Measurements from ENCODE around the gene SDC3.

Gene SDC3

DNA sequence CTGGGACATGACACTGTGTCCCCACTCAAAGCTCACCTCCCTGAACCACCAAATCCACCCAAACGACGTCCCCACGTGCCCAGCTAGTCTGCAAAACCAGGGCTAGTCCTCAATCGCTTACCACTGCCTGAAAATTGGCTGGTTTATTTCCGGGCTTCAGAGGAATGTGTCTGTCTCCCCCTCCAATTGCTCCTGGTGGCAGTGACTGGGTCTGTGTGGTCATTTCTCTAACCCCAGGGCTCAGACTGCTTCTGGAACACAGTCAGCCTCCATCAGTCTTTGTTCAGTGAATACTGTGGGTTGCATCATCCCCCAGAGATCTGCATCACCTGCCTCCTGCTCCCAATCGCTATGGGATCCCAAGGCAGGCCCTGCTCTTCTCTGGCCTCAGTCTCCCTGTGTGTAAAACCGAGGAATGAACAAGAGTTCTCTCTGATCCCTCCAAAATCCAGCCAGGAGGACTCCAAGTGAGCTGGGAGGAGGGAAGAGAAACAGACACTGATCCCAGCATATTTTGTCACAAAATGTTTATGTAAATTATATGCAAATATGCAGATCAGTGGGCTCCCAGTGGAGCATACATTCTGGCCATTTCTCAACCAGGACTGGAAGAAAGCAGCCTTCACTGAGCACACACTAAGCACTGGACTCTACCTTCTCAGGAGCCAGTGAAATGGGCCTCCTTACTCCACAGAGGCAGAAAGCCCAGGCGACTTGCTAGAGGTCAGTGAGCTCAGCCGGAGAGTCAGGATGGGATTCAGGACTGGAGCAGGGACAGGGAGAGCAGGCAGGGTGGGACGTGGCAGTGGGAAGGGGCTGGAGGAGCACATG, 20.9 kb downstream of the SDC3 start:
- DNase-seq: no peak

DNA sequence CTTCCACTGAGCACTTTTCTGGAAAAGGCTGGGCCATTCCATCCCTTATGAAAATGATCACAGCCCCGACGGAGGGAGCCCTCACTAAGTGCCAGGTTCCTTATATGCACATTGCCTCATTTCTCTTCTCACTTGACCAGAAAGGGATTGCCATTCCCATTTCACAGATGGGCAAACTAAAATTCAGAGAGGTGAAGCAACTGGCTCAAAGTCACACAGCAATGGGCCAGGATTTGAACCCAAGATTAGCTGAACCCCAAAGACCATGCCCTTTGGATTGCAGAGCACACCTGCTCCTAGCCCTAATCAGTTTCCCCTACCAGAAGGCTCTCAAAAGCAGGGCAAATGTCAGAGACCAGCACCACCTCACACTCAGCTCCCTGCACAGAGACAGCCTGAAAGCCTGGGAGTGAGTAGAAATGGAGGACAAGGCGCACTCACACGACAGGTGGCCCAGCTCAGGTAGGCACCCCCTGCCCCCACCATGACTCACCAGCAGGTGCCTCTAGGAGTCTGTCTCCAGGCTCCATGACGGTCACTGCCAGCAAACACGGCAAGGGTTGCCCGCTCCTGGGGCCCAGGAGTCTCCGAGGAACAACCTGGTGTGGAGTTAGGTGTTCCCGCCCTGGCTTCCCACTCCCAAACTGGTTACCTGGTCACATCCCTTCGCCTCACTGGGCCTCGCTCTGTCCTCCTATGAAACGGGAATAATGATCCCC, 21.7 kb downstream of the SDC3 start:
- DNase-seq: no peak

DNA sequence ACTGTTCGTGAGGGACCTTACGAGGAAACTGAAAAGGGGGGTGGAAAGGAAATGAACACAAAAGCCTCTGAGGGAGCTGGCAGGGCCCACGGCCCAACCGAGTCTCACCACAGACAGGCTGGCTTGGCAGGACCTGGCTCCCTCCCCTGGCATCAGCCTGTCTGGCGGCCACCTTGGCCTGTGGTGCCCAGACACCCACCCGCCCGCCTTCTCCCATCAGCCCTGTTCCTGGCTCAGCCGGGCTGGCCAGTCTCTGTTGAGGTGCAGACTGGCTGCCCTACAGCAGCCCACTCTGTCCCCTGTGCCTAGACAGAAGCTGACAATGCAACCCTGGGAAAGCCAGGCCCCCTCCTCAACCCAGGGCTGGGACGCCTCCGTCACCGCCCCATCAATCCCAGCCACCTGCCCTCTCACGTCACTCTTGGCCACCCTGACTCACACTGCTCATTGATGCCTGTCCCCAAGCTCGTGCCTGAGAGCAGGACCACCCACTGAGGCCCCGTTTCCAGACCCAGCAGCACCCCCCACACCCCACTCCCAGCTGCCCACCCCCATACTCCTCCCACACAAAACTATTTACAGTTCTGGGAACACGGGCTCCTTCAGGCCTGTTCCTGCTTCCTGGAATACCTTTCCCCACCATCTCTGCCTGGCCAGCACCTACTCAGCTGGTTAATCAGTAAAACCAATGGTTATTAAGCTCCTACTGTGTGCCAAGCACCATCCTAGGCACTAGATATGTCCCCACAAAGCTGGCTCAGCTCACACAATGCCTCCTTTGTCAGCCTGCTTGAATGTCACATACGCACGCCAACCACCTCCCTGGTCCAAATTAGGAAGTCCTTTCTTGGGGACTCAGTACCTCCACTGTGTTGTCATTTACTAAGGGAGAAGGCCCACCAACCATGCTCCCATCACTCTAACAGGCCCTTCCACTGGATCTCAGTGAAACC, 22.7 kb downstream of the SDC3 start:
- DNase-seq: no peak

- no peak for DNase-seq
Measured at GRCh38 chr1:30884723-30885122, 23.8 kb downstream of the SDC3 start.

GRCh38 chr1:30883389-30884172, 25.0 kb downstream of the SDC3 start:
- no peak for DNase-seq

DNA sequence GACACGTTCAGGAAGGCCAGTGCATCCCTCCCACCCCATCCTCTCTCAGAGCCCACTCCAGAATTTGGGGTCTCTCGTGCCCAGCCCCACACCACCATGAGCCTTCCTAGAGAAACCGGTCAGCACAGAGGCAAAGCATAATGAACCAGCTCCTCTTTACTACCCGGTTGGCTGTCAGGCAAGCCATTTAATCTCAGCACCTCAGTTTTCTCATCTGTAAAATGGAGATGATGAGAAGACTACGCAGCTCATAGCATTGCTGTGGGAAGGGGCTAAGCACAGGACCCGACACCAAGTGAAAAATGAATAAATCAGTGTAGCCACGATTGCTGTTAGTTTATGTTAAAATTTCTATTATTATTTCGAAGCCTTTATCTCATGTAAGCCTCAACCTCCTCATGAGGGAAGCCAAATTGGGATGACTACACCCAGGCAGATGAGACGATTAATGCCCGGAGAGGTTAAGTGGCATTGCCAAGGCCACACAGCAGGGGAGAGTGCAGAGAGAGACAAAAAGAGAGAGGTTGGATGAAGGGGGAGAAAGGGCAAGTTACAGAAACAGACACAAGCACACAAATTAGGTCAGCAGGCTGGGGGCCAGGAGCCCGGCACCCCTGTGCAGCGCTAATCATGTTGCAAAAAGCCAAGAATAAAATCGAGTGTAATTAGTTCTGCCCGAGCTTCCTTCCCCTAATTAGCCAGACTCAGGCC, 25.7 kb downstream of the SDC3 start:
- no peak for DNase-seq

DNA sequence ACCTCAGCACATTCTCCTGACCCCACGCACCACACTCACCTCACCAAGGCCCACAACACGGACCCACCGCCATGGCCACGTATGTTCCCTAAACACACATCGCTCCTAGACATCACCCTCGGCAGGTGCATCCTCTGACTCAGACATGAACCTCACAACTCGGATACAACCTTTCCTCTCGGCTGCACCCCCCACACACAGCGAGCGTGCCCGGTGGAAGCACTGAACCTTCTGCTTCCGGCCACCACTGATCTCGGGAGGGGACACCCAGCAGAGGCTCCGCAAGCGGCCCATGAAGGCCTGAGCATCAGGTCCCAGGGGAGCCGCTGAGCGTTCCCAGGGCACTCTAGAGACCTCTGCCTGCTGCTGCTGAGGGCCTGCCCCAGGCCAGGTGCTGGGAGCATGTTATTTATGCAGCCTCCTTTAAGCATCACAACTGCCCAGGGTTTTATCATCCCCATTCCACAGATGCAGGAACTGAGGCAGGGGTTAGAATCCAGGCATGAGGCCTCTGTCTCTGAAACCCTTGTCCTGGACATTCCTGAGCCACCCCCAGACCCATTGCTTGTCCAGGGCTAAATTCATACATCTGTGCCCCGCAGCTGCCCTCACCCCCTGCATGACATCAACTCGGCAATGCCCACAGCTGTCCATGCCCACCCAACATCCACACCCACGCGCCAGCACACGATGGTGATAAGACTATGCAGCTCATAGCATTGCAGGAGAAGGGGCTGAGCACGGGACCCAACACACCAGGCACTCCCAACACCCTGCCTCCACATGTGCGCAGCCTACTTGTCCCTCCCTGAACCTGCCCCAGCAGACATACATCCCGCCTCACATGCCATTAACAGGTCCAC, 27.0 kb downstream of the SDC3 start:
- no peak for DNase-seq

DNA sequence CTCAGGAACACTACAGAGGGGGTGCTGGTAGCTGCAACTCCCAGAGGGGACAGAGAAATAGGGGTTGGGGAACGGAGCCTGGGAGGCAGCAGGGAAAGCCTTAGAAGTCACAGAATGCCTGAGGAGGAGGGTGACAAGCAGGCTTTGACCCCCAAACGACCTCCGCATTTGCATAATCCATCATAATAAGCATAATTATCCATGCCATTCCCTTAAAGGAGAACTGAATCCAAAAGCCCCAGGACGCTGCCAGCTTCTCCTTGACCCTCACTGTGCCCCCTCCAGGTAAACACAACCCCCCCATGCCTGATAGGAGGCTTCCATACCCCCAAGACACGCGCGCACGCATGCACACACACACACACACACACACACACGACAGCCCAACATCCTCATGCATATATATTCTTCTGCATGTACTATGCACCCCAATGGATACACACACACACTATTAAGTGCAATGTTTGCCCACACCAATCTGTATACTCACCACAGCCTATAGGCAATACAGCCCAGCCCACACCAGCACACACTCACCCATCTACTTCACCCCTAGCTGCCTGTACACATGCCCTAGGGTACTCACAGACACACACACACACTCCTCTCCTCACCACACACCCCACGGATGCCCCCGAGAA, 27.8 kb downstream of the SDC3 start:
- DNase-seq: no peak

- no peak for DNase-seq
Measured at GRCh38 chr1:30879940-30880677, 28.4 kb downstream of the SDC3 start.

DNA sequence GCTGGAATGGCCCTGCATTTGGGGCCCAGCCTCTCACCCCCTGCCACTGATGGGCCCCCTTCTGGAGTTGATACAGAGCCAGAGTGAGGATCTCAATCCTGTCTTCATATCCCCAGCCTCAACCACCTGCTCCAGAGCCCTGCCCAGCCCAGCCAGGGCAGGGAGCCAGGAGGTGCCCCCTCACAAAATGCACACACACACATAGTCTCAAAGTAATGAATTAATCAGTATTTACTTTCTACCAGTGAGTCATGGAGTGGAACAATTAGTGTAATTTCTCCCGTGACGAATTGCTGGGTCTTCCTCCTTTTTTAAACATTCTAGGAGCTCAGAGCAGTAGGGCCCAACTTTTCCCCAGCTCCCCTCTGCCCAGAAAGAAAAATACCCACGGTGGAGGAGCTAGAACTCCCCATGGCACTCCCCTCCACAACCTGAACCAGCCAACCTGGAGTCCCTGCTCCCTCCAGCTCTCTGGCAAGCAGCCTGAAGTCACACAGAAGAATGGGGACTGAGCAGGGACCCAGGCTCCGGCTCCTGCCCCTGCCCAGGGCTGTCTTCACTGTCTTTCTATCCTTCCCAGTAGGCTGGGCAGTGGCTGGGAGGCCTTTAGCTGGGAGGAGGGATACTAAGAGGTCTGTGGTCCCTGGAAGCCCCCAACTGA, 29.3 kb downstream of the SDC3 start:
- DNase-seq: no peak

DNA sequence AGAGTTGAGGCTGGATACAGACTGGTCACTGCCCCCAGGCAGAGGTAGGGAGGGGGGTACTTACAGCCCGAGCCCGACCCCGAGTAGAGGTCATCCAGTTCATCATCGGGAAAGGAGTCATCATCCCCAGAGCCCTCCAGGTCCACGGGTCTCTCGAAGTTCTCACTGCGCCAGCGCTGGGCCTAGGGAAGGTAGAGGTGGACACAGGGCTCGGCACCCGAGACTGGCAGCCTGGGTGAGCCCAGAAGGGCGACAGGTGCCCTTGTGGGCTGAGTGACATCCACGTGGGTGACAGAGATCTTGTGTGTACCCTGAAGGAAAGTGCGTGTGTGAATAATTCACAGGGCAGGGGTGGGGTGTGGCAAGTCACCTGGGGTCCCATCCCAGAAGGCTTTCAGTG, 30.0 kb downstream of the SDC3 start:
- no peak for DNase-seq

- DNase-seq: no peak
Measured at GRCh38 chr1:30878016-30878415, 30.5 kb downstream of the SDC3 start.

DNA sequence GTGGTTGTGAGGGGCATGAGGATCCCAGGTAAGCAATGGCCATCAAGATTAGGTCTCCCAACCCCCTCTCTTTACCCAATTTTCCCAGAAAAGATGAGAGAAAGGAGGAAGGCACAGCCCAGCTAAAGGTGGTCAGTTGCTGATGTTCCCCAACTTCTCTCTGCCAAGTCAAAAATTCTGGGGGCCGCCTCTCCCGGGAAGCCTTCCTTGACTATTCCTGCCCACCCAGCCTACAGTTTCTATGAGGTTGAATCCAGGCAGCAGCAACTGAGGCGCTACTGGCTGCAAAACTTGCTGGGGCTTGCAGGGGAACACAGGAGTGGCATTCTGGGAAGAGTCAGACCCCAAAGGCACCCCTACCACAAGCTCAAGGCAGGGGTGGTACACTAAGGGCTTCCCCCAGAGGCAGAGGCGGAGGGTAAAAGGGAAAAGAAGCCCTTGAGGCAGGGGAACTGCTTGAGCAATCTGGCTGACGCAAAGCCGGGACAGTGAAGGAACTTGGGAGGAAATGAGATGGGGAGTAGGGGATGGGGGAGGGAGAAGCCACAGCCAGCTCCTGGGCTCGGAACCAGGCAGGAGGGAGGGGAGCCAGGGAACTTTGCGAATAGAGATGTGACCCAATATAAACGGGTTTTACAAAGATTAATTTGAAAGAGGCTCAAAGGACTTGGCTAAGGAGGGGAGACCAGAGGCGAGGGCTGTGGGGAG, 31.2 kb downstream of the SDC3 start:
- DNase-seq: no peak

DNA sequence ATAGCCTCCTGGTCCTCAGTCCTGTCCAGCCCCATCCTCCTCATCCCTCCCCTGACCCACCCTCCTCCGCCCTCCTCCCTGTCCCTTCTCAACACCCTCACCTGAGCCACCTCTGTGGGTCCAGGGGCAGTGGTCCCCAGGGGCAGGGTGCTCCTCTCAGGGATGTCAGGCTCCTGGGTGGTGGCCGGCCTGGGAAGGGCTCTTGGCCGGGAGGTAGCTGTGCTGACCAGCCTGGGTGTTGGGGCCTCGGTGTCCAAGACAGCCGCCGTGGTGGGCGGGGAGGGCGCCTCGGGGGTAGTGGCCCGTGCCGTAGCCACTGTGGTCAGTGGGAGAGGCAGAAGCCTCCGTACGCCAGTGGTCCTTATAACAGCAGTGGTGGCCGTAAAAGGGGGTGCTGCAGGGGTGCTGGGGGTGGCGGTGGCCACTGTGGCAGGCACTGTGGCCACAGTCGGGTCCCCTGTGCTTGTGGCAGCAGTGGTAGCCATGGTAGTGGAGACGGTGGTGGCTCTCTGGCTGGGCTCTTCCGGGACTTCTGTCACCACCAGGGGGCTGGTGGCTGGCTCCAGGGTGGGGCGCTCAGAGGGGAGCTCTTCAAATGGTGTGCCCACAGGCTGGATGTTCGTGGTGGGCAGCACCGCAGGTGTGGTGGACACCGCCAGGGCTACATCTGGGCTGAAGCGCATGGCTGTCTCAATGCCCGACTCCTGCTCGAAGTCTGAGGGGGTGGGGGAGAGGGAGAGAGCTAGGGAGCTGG, 31.9 kb downstream of the SDC3 start:
- DNase-seq: no peak

DNA sequence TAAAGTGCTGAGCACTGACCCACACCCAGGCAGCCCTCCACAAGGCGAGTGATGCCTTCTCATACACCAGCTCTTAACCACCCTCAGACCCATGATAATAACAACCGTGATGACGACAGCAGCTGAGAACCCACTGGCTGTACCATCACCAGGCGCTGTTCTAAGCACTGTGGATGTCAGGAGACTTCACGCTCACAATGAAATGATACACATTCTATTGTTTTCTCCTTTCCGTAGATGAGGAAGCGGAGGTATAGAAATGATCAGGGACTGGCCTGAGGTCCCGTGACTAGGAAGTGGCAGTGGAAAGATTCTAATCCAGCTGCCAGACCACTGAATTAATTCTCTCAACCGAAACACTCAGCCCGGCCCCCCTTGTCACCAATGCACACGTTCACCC, 32.6 kb downstream of the SDC3 start:
- DNase-seq: no peak

- DNase-seq: no peak
Measured at GRCh38 chr1:30875197-30875596, 33.4 kb downstream of the SDC3 start.

DNA sequence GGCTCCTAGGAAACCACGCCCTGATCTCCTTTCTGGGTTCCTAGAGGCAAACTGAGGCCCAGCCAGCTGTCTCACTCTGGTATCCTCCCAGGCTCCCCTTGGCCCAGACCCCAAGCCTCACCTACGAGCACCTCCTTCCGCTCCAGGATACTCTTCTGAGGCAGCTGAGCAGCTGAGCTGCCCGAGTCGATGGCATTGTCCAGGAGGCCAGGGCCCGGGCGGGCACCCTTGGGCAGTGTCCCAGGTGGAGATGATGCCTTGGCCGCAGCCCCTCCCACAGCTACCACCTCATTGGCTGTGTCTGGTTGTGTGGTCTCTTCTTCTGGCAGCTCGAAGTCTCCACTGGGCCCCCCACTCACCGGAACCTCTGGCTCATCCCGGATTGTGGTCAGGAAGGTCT, 34.4 kb downstream of the SDC3 start:
- DNase-seq: no peak

- DNase-seq: no peak
Measured at GRCh38 chr1:30872948-30873263, 35.7 kb downstream of the SDC3 start.
